SK-N-SH (cell line): ENCODE data around the gene GNA15. TPM values are rescaled to one million over a fixed set of nuclear protein-coding genes. Genes with fewer than 3 reads are reported as not detected.

Experiments
- CTCF ChIA-PET: fragments of 300-600, 350-600 bp; formaldehyde crosslinking; extraction: SDS; loops from one replicate; lab custom pipeline; 2021; lab: Yijun Ruan, JAX
- POLR2A ChIA-PET: fragments of 350-600 bp; sonication (Branson Sonifier 250); formaldehyde crosslinking; extraction: SDS; loops from one replicate; lab custom pipeline; 2020; ENCODE audit warnings: antibody characterized with exemption, inconsistent platforms; lab: Yijun Ruan, JAX
- DNase-seq: peaks from one replicate; pipeline ENCODE4 v3.0.0; 2012
- H2AFZ ChIP-seq: fragments of 200-600 bp; sonication (generic); 2 replicates; pipeline ENCODE4 v1.8.1; 2016; ENCODE audit warnings: antibody characterized with exemption, mild to moderate bottlenecking, low read depth
- H3F3A ChIP-seq: fragments of 200-600 bp; sonication (generic); replicated peaks from 2 replicates; pipeline ENCODE3; 2016; ENCODE audit warnings: antibody characterized with exemption, mild to moderate bottlenecking; ENCODE audit not compliant: insufficient read depth
- H3K27ac ChIP-seq, 2 experiments: fragments of 200-500 bp in 1 of 2; fragments of 200-600 bp in 1 of 2; sonication (Bioruptor generic) in 1 of 2; sonication (generic), shearing (Covaris generic) in 1 of 2; 2 replicates each; pipeline versions ENCODE4 v1.5.1 to v1.6.1; 2014 to 2016; ENCODE audit warnings: low read depth in 2 of 2, inconsistent platforms in 1 of 2, low read length in 1 of 2, mild to moderate bottlenecking in 1 of 2, mixed read lengths in 1 of 2
- H3K27me3 ChIP-seq: fragments of 200-600 bp; sonication (generic), shearing (Covaris generic); 2 replicates; pipeline ENCODE4 v1.6.1; 2016; ENCODE audit warnings: mixed run types; ENCODE audit not compliant: insufficient read depth
- H3K36me3 ChIP-seq, 2 experiments: fragments of 200-500 bp in 1 of 2; fragments of 200-600 bp in 1 of 2; sonication (Bioruptor generic) in 1 of 2; sonication (generic) in 1 of 2; replicated peaks in 1 of 2; 2 replicates each; pipeline versions ENCODE3 to v1.5.1; 2014 to 2016; ENCODE audit warnings: low read length in 1 of 2, mild to moderate bottlenecking in 1 of 2; ENCODE audit not compliant: insufficient read depth in 2 of 2, control insufficient read depth in 1 of 2
- H3K4me1 ChIP-seq, 2 experiments: fragments of 200-500 bp in 1 of 2; fragments of 200-600 bp in 1 of 2; sonication (Bioruptor generic) in 1 of 2; sonication (generic), shearing (Covaris generic) in 1 of 2; 2 replicates each; pipeline versions ENCODE4 v1.5.1 to v1.6.1; 2014 to 2016; ENCODE audit warnings: low read depth in 1 of 2, low read length in 1 of 2, mixed run types in 1 of 2; ENCODE audit not compliant: insufficient read depth in 2 of 2, control insufficient read depth in 1 of 2
- H3K4me2 ChIP-seq: fragments of 200-600 bp; sonication (generic), shearing (Covaris generic); 2 replicates; pipeline ENCODE4 v1.6.1; 2017; ENCODE audit warnings: mixed run types
- H3K4me3 ChIP-seq, 2 experiments: fragments of 200-500 bp in 1 of 2; fragments of 200-600 bp in 1 of 2; sonication (Bioruptor generic) in 1 of 2; sonication (generic), shearing (Covaris generic) in 1 of 2; 2 replicates each; pipeline versions ENCODE4 v1.5.1 to v1.8.1; 2014 to 2016; ENCODE audit warnings: low read depth in 2 of 2, inconsistent platforms in 1 of 2, low read length in 1 of 2, mild to moderate bottlenecking in 1 of 2, mixed read lengths in 1 of 2, moderate library complexity in 1 of 2
- H3K79me2 ChIP-seq: fragments of 200-600 bp; sonication (generic); 2 replicates; pipeline ENCODE4 v1.8.1; 2017; ENCODE audit warnings: mild to moderate bottlenecking; ENCODE audit not compliant: insufficient read depth
- H3K9ac ChIP-seq: fragments of 200-600 bp; sonication (generic); 2 replicates; pipeline ENCODE4 v1.6.1; 2017; ENCODE audit warnings: mixed run types
- H3K9me2 ChIP-seq: fragments of 200-600 bp; sonication (generic); 2 replicates; pipeline ENCODE4 v1.6.1; 2017; ENCODE audit warnings: mixed run types
- H3K9me3 ChIP-seq: fragments of 200-600 bp; sonication (generic); 2 replicates; pipeline ENCODE4 v1.6.1; 2017; ENCODE audit warnings: mixed run types, mild to moderate bottlenecking, moderate library complexity
- H4K20me1 ChIP-seq: fragments of 200-600 bp; sonication (generic); 2 replicates; pipeline ENCODE4 v1.6.1; 2017; ENCODE audit warnings: mild to moderate bottlenecking, mixed run types; ENCODE audit not compliant: insufficient read depth
- CTCF ChIP-seq: fragments of 200-600 bp; sonication (generic); IDR thresholded peaks from 2 replicates; pipeline ENCODE4 v1.6.1; 2017; ENCODE audit warnings: antibody characterized with exemption, mild to moderate bottlenecking, moderate library complexity
- ELF1 ChIP-seq: IDR thresholded peaks from 2 replicates; pipeline ENCODE4 v1.4.0; 2012
- EP300 ChIP-seq, 2 experiments: IDR thresholded peaks; 2 replicates each; pipeline versions ENCODE4 v1.4.0 to v1.6.1; 2012; ENCODE audit warnings: borderline replicate concordance in 1 of 2, low read depth in 1 of 2, low read length in 1 of 2
- EZH2phosphoT487 ChIP-seq: fragments of 200-600 bp; sonication (generic); IDR thresholded peaks from 2 replicates; pipeline ENCODE4 v1.6.1; 2017; ENCODE audit warnings: low read depth, mixed run types, mild to moderate bottlenecking, antibody characterized with exemption, moderate library complexity, borderline replicate concordance
- FOXM1 ChIP-seq: IDR thresholded peaks from 2 replicates; pipeline ENCODE4 v1.4.0; 2012; ENCODE audit warnings: low read depth, mild to moderate bottlenecking
- GABPA ChIP-seq: IDR thresholded peaks from 2 replicates; pipeline ENCODE4 v1.4.0; 2012; ENCODE audit warnings: low read depth, mild to moderate bottlenecking
- MAX ChIP-seq: IDR thresholded peaks from 2 replicates; pipeline ENCODE4 v1.4.0; 2012; ENCODE audit warnings: low read depth
- MEF2A ChIP-seq: IDR thresholded peaks from 2 replicates; pipeline ENCODE4 v1.4.0; 2012; ENCODE audit warnings: low read depth, borderline replicate concordance
- MXI1 ChIP-seq: IDR thresholded peaks from 2 replicates; pipeline ENCODE4 v1.6.1; 2012; ENCODE audit warnings: mild to moderate bottlenecking, low read depth, low read length, improper control_type of control experiment
- NFIC ChIP-seq: IDR thresholded peaks from 2 replicates; pipeline ENCODE4 v1.4.0; 2012; ENCODE audit warnings: borderline replicate concordance
- PBX3 ChIP-seq: IDR thresholded peaks from 2 replicates; pipeline ENCODE4; 2012
- RAD21 ChIP-seq: IDR thresholded peaks from 2 replicates; pipeline ENCODE4 v1.6.1; 2012; ENCODE audit warnings: mild to moderate bottlenecking, low read length
- RXRA ChIP-seq: IDR thresholded peaks from 2 replicates; pipeline ENCODE4 v1.4.0; 2012; ENCODE audit warnings: low read depth, mild to moderate bottlenecking, borderline replicate concordance
- YY1 ChIP-seq: IDR thresholded peaks from 2 replicates; pipeline ENCODE4 v1.4.0; 2012; ENCODE audit warnings: low read depth, mild to moderate bottlenecking
- WGBS: methylation state at CpG from one replicate; pipeline ENCODE4 v1.1.6; 2017; ENCODE audit warnings: low lambda C conversion rate; 5-methylcytosine and 5-hydroxymethylcytosine counted together
- polyA plus RNA-seq, 3 experiments: library from polyadenylated mRNA; depleted of rRNA; stranded (reverse); fragments of >200 nt; gene quantifications; 2 replicates each; pipeline ENCODE4 v1.2.3, GENCODE V29; 2012
- TF ChIP-seq, protein P1 (sequence below): IDR thresholded peaks from 2 replicates; pipeline ENCODE4 v1.4.0; 2012; ENCODE audit warnings: low read depth, borderline replicate concordance

GNA15 gene
- polyA plus RNA-seq, 1 of the 3 experiments (the other 2 are of a cell fraction), result 0.05 TPM

DNA sequence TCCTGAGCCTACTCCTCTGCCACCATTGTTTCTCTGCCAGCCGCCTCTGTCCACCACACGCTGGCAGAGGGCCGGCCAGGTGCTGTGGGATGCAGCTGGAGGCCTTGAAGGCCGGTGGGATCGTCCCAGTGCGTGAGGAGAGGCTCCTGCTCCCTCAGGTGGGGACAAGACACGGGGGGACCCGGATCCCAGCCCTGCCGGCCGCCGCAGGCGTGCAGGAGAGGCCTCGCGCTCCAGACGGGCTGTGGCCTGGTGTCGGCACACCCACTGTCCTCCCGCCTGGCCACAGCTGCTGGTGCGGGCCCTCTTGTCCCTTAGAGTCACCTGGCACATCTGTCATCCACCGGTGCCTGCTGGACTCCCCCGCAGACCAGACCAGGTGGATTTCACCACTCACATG, 18.1 kb upstream of the GNA15 start:
- H4K20me1 ChIP-seq, result no peaks in the 10 kb centered on the region
- ChIA-PET POLR2A (no interaction called here), CTCF (interaction anchor here (1.0 to 2.8 kb wide), 8 partner anchors 8 to 155 kb away, joined by 3 to 16 read pairs (median 8); no protein-coding TSS in a partner anchor)
- no peak for TF ChIP-seq YY1
- TF ChIP-seq EP300 (IDR thresholded peaks at IDR 0.05; ENCODE audit: borderline replicate concordance in 1 of 2, low read depth in 1 of 2, low read length in 1 of 2), result no peak
- no peak for TF ChIP-seq CTCF
- no peak for TF ChIP-seq MAX
- TF ChIP-seq RXRA, result no peak
- TF ChIP-seq MXI1, result no peak
- TF ChIP-seq PBX3, result no peak
- TF ChIP-seq, protein P1, sequence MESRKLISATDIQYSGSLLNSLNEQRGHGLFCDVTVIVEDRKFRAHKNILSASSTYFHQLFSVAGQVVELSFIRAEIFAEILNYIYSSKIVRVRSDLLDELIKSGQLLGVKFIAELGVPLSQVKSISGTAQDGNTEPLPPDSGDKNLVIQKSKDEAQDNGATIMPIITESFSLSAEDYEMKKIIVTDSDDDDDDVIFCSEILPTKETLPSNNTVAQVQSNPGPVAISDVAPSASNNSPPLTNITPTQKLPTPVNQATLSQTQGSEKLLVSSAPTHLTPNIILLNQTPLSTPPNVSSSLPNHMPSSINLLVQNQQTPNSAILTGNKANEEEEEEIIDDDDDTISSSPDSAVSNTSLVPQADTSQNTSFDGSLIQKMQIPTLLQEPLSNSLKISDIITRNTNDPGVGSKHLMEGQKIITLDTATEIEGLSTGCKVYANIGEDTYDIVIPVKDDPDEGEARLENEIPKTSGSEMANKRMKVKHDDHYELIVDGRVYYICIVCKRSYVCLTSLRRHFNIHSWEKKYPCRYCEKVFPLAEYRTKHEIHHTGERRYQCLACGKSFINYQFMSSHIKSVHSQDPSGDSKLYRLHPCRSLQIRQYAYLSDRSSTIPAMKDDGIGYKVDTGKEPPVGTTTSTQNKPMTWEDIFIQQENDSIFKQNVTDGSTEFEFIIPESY, result no peak
- no peak for TF ChIP-seq MEF2A
- no peak for TF ChIP-seq ELF1
- no peak for TF ChIP-seq RAD21
- TF ChIP-seq NFIC, result no peak
- TF ChIP-seq EZH2phosphoT487, result no peak
- TF ChIP-seq GABPA, result no peak
- TF ChIP-seq FOXM1, result no peak
- H3K4me1 ChIP-seq, result no peaks in the 10 kb centered on the region
- H3F3A ChIP-seq, result no peaks in the 10 kb centered on the region
- H3K9ac ChIP-seq, result no peak overlapping the region
- H3K4me3 ChIP-seq, result no peak overlapping the region
- no peak overlapping the region for H3K4me2 ChIP-seq
- peaks cover 5% of the 10 kb centered on the region; the same call in 1 of the 2 replicates for H3K79me2 ChIP-seq
- no peaks in the 10 kb centered on the region for H3K27me3 ChIP-seq
- no peak overlapping the region for H3K27ac ChIP-seq
- no peak overlapping the region for H2AFZ ChIP-seq
- no peak for DNase-seq
- H3K9me2 ChIP-seq, result no peaks in the 10 kb centered on the region
- H3K9me3 ChIP-seq, result no peaks in the 10 kb centered on the region
- peaks cover 0 to 17% of the 10 kb centered on the region in 2 experiments for H3K36me3 ChIP-seq
- whole genome bisulfite sequencing, result 93% methylated on average over 7 of the region's 20 CpGs
